Mucosa of rectum (tissue), 2 donors: Measurements from ENCODE around the gene CRABP2.
A peak's percentile ranks its signal among the peaks of the same experiment; 100 is the strongest.

ENCODE experiments used
- H3K27ac ChIP-seq, 2 donors: one replicate each; pipeline ENCODE4 v1.7.0; 2013; ENCODE audit warnings: inconsistent platforms in 2 of 2, low read depth in 2 of 2, low read length in 2 of 2
- H3K27me3 ChIP-seq, 2 donors: one replicate each; pipeline ENCODE4 v1.7.0; 2013; ENCODE audit warnings: low read length in 2 of 2; ENCODE audit not compliant: control insufficient read depth in 2 of 2, insufficient read depth in 2 of 2
- H3K36me3 ChIP-seq, 2 donors: one replicate each; pipeline ENCODE4 v1.7.0; 2013; ENCODE audit warnings: low read length in 2 of 2; ENCODE audit not compliant: control insufficient read depth in 2 of 2, insufficient read depth in 2 of 2
- H3K4me1 ChIP-seq, 2 donors: one replicate each; pipeline ENCODE4 v1.7.0; 2013; ENCODE audit warnings: low read length in 2 of 2, mild to moderate bottlenecking in 1 of 2; ENCODE audit not compliant: control insufficient read depth in 2 of 2, insufficient read depth in 2 of 2
- H3K4me3 ChIP-seq, 2 donors: one replicate each; pipeline ENCODE4 v1.7.0; 2013; ENCODE audit warnings: low read length in 2 of 2
- H3K9ac ChIP-seq, 2 donors: one replicate each; pipeline ENCODE4 v1.7.0; 2013; ENCODE audit warnings: low read length in 2 of 2, low read depth in 1 of 2, mild to moderate bottlenecking in 1 of 2
- H3K9me3 ChIP-seq, 2 donors: one replicate each; pipeline ENCODE4 v1.7.0; 2013; ENCODE audit warnings: low read length in 2 of 2; ENCODE audit not compliant: control insufficient read depth in 2 of 2
- donor health status: healthy.
- donor health status: Normal muscosa, but diverticular disease.

Gene CRABP2

DNA sequence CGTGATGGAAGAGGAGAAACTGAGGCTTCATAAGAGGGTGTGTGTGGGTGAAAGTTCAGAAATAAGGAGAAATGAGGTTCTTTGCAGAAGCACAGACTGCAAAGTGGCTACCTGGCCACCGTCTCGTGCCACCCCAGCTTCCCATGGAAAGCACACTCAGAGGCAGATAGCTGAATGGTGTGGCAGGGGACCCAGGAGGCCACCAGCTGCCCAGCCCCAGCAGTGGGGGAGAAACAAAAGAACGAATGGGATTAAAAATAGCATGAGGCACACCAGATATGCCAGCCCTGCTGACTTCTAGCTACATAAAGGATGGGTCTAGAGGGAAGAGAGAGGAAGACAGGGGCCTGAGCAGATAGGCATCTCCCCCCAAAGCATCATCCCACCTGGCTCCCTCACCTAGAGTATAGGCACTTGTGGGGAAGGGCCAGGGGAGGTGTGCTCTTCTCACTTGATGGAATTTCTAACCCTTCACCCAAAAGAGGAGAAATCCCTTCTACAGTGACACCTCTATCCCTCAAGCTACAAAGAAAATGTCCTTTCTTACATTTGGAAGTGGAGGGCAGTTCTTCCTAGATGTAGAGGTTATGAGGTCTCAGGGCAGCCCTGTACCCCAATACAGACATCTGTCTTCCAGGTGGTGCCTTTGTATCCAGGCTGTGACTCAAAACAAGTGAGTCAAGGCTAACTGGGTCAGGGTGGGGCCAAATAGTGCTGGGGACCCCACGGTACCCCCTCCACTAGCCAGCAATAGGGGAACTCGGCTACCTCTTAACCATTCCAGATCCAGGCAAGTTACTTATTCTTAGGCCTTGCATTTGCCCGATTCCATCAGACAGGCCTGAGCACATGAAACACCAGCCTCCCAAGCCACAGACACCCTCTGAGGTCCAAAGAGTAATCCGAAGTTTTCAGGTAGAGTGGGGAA is 42.6 kb upstream of the CRABP2 start:
- H3K36me3 ChIP-seq = peaks cover 10 to 26% of the 10 kb centered on the region in 2 donors
- H3K4me1 ChIP-seq = peaks cover 53% of the 10 kb centered on the region in 2 donors
- peak overlapping the region; percentile 90 to 97 for H3K9ac ChIP-seq
- peak overlapping the region; percentile 84 to 96 for H3K27ac ChIP-seq
- peak overlapping the region; percentile 79 to 95 for H3K4me3 ChIP-seq
- no peaks in the 10 kb centered on the region for H3K9me3 ChIP-seq
- no peaks in the 10 kb centered on the region for H3K27me3 ChIP-seq

DNA sequence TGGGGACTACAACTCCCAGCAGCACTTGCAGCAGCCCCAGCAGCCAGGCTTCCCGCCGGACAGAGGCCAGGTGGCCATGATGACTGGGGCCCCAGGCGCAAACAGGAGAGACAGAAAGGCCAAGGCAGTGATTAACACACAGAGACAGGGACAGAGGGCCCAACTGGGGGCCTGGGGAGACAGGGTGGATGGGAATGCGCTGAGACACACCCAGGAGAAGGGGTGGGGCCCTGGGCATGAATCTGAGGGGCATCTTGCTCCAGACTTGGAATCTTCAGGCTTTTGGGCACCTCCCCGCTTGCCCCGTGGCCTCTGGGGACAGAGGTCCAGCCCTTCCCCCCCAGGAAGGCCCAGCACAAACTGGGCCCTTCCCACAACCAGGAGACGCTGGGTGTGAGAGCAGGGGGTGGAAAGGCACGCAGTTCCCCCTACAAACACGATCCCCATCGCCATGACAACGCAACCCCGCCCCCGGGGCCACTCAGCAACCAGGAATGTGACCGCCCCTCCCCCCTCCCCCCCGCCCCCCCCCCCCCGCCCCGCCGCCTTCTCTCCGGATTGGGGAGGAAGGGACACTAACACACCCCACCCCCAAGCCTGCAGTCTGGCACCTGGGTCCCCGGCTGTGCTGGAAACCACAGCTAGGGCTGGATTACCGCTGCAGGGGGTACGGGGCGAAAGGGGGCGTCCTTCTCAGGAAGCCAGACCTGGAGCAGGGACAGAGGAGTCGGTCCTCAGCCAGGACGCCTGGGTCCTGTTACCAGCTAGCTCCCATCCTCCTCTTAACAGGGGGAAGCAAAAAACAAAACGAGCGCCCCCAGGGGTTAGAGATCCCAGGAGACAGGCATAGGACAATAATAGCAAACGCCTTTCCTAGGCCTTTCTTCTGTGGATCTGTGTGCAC is 41.6 kb upstream of the CRABP2 start:
- Histone ChIP-seq H3K9me3 (no peaks in the 10 kb centered on the region), H3K4me1 (peaks cover 45 to 50% of the 10 kb centered on the region in 2 donors), H3K27me3 (no peaks in the 10 kb centered on the region), H3K4me3 (peak overlapping the region; percentile 79 to 95), H3K27ac (peak overlapping the region; percentile 84 to 96), H3K36me3 (peaks cover 14 to 32% of the 10 kb centered on the region in 2 donors), H3K9ac (peak overlapping the region; percentile 90 to 97)

DNA sequence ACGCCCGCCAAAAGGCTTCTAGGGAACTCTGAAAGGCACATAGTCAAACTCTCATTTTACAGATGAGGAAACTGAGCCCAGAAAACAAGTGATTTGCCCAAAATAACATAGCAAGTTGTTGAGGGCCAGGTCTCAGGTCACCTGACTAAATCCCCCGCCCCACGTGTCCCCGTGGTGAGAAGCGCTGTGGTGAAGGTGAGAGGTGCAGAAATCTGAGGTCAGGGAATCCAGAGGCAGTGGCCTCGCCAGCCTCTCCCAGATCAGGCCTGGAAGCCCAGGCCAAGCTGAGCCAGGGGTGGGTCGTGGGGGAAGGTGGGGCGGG is 41.0 kb upstream of the CRABP2 start:
- Histone ChIP-seq H3K4me3 (peak overlapping the region in 1 of 2 donors; percentile 35), H3K36me3 (peaks cover 14 to 32% of the 10 kb centered on the region in 2 donors), H3K9ac (no peak overlapping the region), H3K27ac (peak overlapping the region; percentile 84 to 96), H3K27me3 (no peaks in the 10 kb centered on the region), H3K9me3 (no peaks in the 10 kb centered on the region), H3K4me1 (peaks cover 49 to 52% of the 10 kb centered on the region in 2 donors)

DNA sequence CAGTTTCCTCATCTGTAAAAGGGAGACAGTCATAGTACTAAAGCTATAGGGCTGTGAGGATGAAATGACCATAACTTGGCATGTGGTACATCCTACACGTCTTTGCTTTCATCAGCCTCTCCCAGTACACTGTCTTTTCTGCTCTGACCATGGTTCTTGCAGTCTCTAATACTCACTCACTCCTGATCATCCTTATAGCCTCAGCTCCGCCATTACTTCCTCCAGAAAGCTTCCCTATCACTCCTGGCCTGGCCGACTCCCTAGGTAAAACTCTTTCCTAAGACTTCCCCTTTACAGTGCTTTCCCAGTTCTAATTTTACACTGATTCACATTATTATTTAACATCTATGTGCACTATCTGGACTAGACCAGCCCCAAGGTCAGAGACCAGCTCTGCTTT is 40.5 kb upstream of the CRABP2 start:
- H3K27ac ChIP-seq = peak overlapping the region; percentile 84 to 96
- no peak overlapping the region for H3K9ac ChIP-seq
- peaks cover 14 to 32% of the 10 kb centered on the region in 2 donors for H3K36me3 ChIP-seq
- peaks cover 51 to 54% of the 10 kb centered on the region in 2 donors for H3K4me1 ChIP-seq
- no peaks in the 10 kb centered on the region for H3K27me3 ChIP-seq
- peak overlapping the region; percentile 6 to 35 for H3K4me3 ChIP-seq
- H3K9me3 ChIP-seq = no peaks in the 10 kb centered on the region

DNA sequence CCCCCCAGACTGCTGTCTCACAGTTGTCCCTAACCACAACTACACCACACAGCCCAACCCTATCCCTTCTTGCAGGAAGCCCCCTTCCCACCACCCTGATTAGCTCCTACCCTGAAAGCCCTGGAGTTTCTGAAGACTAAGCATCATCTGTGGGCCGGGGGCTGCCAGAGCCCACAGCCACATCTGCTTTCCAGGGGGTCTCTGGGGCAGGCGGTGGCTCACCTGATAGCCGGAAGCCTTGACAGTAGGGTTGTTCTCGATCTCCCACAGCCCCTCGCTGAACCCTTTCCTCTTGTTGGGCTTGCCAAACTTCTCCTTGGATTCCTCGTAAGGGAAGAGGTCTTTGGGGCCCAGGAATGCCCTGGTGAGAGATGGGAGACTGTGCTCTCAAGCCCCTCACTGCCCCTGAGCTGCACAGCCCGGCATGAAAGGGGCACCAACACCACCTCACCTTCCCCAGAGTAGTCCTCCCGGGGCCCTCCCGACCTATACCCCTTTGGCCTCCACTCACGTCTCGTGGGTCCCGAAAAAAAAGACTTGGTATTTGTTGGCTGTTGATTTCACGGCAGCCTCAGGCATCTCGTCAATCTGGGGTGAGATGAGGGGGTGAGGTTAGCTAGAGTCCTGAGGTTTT is 39.5 kb upstream of the CRABP2 start:
- Histone ChIP-seq H3K9ac (no peak overlapping the region), H3K27me3 (no peaks in the 10 kb centered on the region), H3K4me3 (no peak overlapping the region), H3K9me3 (no peaks in the 10 kb centered on the region), H3K4me1 (peaks cover 50 to 55% of the 10 kb centered on the region in 2 donors), H3K36me3 (peaks cover 14 to 32% of the 10 kb centered on the region in 2 donors), H3K27ac (peak overlapping the region in 1 of 2 donors; percentile 96)

DNA sequence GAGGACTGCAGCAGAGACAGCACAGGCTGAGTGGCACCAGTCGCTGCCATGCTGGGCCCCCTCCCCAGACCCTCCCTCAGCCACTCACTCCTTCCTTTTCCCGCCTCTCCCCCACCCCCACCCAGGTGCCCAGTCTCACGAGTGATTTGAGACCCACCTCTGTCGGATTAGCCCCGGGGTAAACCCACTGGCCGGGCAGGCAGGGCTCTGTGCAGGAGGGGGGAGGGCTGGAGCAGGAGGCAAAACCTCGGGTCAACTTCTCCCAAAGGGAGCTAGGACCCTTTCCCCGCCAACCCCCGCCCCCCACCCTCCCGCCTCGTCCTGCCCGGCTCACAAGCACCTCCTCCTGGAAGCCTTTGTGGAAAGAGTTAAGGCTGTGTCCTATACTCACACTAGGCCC is 39.0 kb upstream of the CRABP2 start:
- H3K27me3 ChIP-seq = no peaks in the 10 kb centered on the region
- peaks cover 14 to 28% of the 10 kb centered on the region in 2 donors for H3K36me3 ChIP-seq
- H3K27ac ChIP-seq = no peak overlapping the region
- H3K4me3 ChIP-seq = no peak overlapping the region
- H3K4me1 ChIP-seq = peaks cover 45 to 49% of the 10 kb centered on the region in 2 donors
- H3K9me3 ChIP-seq = no peaks in the 10 kb centered on the region
- no peak overlapping the region for H3K9ac ChIP-seq

DNA sequence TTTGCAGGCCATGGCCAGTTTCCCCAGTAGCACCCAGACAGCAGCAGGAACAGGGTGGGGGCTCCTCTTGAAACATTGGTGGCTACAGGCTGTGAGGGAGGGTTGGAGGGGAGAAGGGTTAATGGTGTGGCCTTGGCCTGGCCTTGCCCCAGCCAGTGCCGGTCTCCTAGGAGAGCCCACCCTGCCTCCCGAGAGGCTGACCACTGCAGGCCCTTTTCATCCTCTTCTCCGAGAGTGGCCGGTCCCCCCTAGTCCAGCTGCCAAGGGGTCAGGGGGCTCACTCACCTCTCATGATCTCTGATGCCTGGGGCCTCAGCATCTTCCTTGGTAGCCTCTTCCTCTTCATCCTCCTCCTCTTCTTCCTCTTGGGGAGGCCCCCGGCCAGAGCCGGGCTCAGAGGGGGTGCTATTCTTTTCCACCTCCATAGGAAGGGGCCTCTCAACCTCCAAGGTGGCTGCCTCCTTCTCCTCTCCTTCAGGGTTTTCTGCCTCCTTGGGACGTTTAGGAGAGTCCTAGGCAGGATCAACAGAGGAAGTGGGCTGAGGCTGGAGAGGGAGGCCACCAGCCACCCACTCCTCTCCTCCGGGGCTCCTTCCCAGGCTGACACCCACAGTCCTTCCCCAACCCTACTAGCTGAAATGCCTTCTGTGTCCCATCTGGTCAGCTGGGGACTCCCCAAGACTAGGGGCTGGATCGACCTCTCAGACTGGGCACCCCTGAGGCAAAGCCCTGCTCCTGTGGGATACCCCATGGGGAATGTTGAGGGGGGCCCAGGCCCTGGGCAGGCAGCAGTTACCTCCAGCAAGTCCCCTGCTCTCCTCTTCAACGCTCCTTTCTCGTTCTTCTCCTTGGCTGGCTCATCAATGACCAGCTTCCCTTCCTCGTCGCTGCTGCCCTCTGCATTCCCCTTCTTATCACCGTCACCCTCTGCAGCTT is 38.3 kb upstream of the CRABP2 start:
- Histone ChIP-seq H3K27me3 (no peaks in the 10 kb centered on the region), H3K4me1 (peaks cover 38 to 42% of the 10 kb centered on the region in 2 donors), H3K36me3 (peaks cover 14 to 28% of the 10 kb centered on the region in 2 donors), H3K9me3 (no peaks in the 10 kb centered on the region), H3K9ac (no peak overlapping the region), H3K27ac (no peak overlapping the region), H3K4me3 (no peak overlapping the region)

DNA sequence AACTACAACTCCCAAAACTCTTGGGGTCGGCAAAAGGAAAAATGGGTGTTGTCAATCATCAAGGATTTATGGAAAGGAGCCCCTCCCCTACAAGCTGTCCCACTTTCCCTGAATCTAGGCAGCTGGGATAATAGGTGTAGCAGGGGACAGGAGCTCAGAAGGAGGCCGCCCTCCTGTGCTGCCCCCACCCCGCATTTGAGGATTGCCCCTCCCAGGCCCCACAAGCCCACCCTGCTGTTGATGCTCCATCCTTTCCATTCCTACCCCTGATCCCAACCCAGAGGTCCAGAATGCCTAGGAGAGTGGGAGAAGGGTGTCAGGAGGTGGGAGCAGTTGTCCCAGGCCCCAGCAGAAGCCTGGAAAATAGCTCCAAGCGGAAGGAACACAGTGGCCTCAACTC is 37.4 kb upstream of the CRABP2 start:
- Histone ChIP-seq H3K4me3 (no peak overlapping the region), H3K4me1 (peaks cover 29 to 34% of the 10 kb centered on the region in 2 donors), H3K27me3 (no peaks in the 10 kb centered on the region), H3K27ac (no peak overlapping the region), H3K36me3 (peaks cover 14 to 30% of the 10 kb centered on the region in 2 donors), H3K9ac (no peak overlapping the region), H3K9me3 (no peaks in the 10 kb centered on the region)

DNA sequence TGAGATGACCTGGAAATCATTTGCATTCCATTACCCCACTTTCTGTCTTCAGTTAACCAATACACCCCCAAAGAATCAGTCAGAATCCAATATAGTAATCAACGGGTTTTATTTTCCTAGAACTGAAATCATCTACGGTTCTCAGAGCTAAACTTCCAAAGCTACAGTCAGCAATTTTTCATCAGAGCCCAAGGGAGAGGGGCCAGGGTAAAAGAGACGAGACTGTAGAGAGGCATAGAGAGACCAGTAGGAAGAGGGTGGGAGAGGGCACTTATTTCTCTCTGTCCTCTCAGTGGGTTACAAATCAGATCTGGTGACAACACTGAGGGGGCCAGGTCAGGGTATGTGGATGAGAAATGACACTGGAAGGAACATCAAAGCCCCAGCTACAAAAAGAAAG is 36.6 kb upstream of the CRABP2 start:
- H3K4me3 ChIP-seq = no peak overlapping the region
- H3K36me3 ChIP-seq = peaks cover 16 to 36% of the 10 kb centered on the region in 2 donors
- no peaks in the 10 kb centered on the region for H3K27me3 ChIP-seq
- peaks cover 23 to 27% of the 10 kb centered on the region in 2 donors for H3K4me1 ChIP-seq
- H3K27ac ChIP-seq = peak overlapping the region in 1 of 2 donors; percentile 92
- no peaks in the 10 kb centered on the region for H3K9me3 ChIP-seq
- H3K9ac ChIP-seq = no peak overlapping the region
